Progenitor cell of endocrine pancreas (in vitro differentiated cells): Measurements from ENCODE around the gene TLNRD1. TPM values are rescaled to one million over a fixed set of nuclear protein-coding genes. Genes with fewer than 3 reads are reported as not detected.

Experiments
- DNase-seq: peaks from one replicate; pipeline ENCODE4 v3.0.0; 2021; ENCODE audit warnings: low spot score; ENCODE audit not compliant: unreplicated experiment
- H3K27ac Mint-ChIP-seq: 2 replicates; pipeline ENCODE4 v1.8.0; 2021; ENCODE audit warnings: mild to moderate bottlenecking, moderate library complexity, mixed read lengths
- H3K27me3 Mint-ChIP-seq: 2 replicates; pipeline ENCODE4 v1.8.0; 2021; ENCODE audit warnings: mixed read lengths
- H3K36me3 Mint-ChIP-seq: 2 replicates; pipeline ENCODE4 v1.8.0; 2022; ENCODE audit warnings: mixed read lengths; ENCODE audit not compliant: insufficient read depth
- H3K4me1 Mint-ChIP-seq: 2 replicates; pipeline ENCODE4 v1.8.0; 2021; ENCODE audit warnings: low read depth, mixed read lengths
- H3K4me3 Mint-ChIP-seq: 2 replicates; pipeline ENCODE4 v1.8.0; 2021; ENCODE audit warnings: low read depth, mild to moderate bottlenecking, moderate library complexity, mixed read lengths
- H3K9me3 Mint-ChIP-seq: 2 replicates; pipeline ENCODE4 v1.8.0; 2021; ENCODE audit warnings: low read depth, mixed read lengths
- CTCF ChIP-seq: fragments of 200-600 bp; sonication (generic); IDR thresholded peaks from one replicate; pipeline ENCODE4 v1.5.0; 2021; ENCODE audit warnings: antibody characterized with exemption, mild to moderate bottlenecking; ENCODE audit not compliant: unreplicated experiment
- total RNA-seq: library from RNA; stranded (reverse); gene quantifications from 2 replicates; pipeline ENCODE4 v1.2.1, GENCODE V29; 2021

TLNRD1 gene
- total RNA-seq, 1 donor from 2014 or later = 14.9 TPM

- H3K36me3 Mint-ChIP-seq = peaks cover 1% of the 10 kb centered on the region
- no peak overlapping the region for H3K27ac Mint-ChIP-seq
- peaks cover 3% of the 10 kb centered on the region for H3K27me3 Mint-ChIP-seq
- no peak for DNase-seq
- H3K4me3 Mint-ChIP-seq = no peak overlapping the region
- peaks cover 5% of the 10 kb centered on the region for H3K4me1 Mint-ChIP-seq
- H3K9me3 Mint-ChIP-seq = peaks cover 6% of the 10 kb centered on the region
- no peak for TF ChIP-seq CTCF
These were observed 28.9 kb downstream of the TLNRD1 start for GRCh38 chr15:81029414-81030300.

- no peak for DNase-seq
- Mint-ChIP-seq H3K27ac (no peak overlapping the region), H3K4me1 (peaks cover 5% of the 10 kb centered on the region), H3K9me3 (peaks cover 6% of the 10 kb centered on the region), H3K27me3 (peaks cover 3% of the 10 kb centered on the region), H3K4me3 (no peak overlapping the region), H3K36me3 (peaks cover 1% of the 10 kb centered on the region)
- TF ChIP-seq CTCF = no peak
These were observed 29.6 kb downstream of the TLNRD1 start for GRCh38 chr15:81030301-81030750.

- Mint-ChIP-seq H3K9me3 (peaks cover 6% of the 10 kb centered on the region), H3K4me1 (peaks cover 5% of the 10 kb centered on the region), H3K27me3 (peaks cover 5% of the 10 kb centered on the region), H3K27ac (no peak overlapping the region), H3K36me3 (peaks cover 1% of the 10 kb centered on the region), H3K4me3 (no peak overlapping the region)
- DNase-seq = no peak
- no peak for TF ChIP-seq CTCF
These were observed 30.5 kb downstream of the TLNRD1 start for GRCh38 chr15:81031203-81031602.

- Mint-ChIP-seq H3K9me3 (peaks cover 6% of the 10 kb centered on the region), H3K27ac (no peak overlapping the region)
- DNase-seq = no peak
These were observed 31.6 kb downstream of the TLNRD1 start for GRCh38 chr15:81032355-81032754.

GRCh38 chr15:81032818-81033217 lies 32.1 kb downstream of the TLNRD1 start:
- DNase-seq = no peak
- Mint-ChIP-seq H3K27ac (no peak overlapping the region), H3K36me3 (peaks cover 1% of the 10 kb centered on the region), H3K27me3 (peaks cover 5% of the 10 kb centered on the region), H3K4me1 (peaks cover 5% of the 10 kb centered on the region), H3K9me3 (peaks cover 6% of the 10 kb centered on the region), H3K4me3 (no peak overlapping the region)
- TF ChIP-seq CTCF = no peak

More at GRCh38 chr15:81032355-81032754, 31.6 kb downstream of the TLNRD1 start:
- Mint-ChIP-seq H3K4me1 (peaks cover 5% of the 10 kb centered on the region), H3K4me3 (no peak overlapping the region), H3K27me3 (peaks cover 5% of the 10 kb centered on the region), H3K36me3 (peaks cover 1% of the 10 kb centered on the region)
- TF ChIP-seq CTCF = no peak
